ENCODE data around the gene SDSL.

Gene SDSL

GRCh38 chr12:113422886-113423669 is 898 bp downstream of the SDSL start:
- no peak for DNase-seq

GRCh38 chr12:113424456-113424855 is 2.3 kb downstream of the SDSL start:
- no peak for DNase-seq

GRCh38 chr12:113424915-113425823 is 3.0 kb downstream of the SDSL start:
- DNase-seq = peak; percentile 55

- DNase-seq = no peak
Measured at GRCh38 chr12:113425960-113426453, 3.8 kb downstream of the SDSL start.

GRCh38 chr12:113427882-113428281 is 5.7 kb downstream of the SDSL start:
- DNase-seq = no peak

GRCh38 chr12:113428482-113428881 is 6.3 kb downstream of the SDSL start:
- no peak for DNase-seq

- no peak for DNase-seq
Measured at GRCh38 chr12:113432986-113433385, 10.8 kb downstream of the SDSL start.

- DNase-seq = no peak
Measured at GRCh38 chr12:113435367-113435766, 13.2 kb downstream of the SDSL start.

GRCh38 chr12:113436586-113436985 is 14.4 kb downstream of the SDSL start:
- no peak for DNase-seq

- no peak for DNase-seq
Measured at GRCh38 chr12:113436993-113437728, 15.0 kb downstream of the SDSL start.

GRCh38 chr12:113437729-113438100 is 15.5 kb downstream of the SDSL start:
- DNase-seq = no peak

GRCh38 chr12:113438523-113439300 is 16.5 kb downstream of the SDSL start:
- no peak for DNase-seq

GRCh38 chr12:113439301-113439597 is 17.1 kb downstream of the SDSL start:
- no peak for DNase-seq

- DNase-seq = no peak
Measured at GRCh38 chr12:113439606-113440030, 17.4 kb downstream of the SDSL start.

GRCh38 chr12:113440336-113440735 is 18.2 kb downstream of the SDSL start:
- no peak for DNase-seq

GRCh38 chr12:113440947-113441782 is 19.0 kb downstream of the SDSL start:
- no peak for DNase-seq

- no peak for DNase-seq
Measured at GRCh38 chr12:113443030-113443539, 20.9 kb downstream of the SDSL start.

- no peak for DNase-seq
Measured at GRCh38 chr12:113445544-113446171, 23.5 kb downstream of the SDSL start.

GRCh38 chr12:113448873-113449272 is 26.7 kb downstream of the SDSL start:
- no peak for DNase-seq

- no peak for DNase-seq
Measured at GRCh38 chr12:113449299-113449698, 27.1 kb downstream of the SDSL start.

- no peak for DNase-seq
Measured at GRCh38 chr12:113449839-113450238, 27.7 kb downstream of the SDSL start.

Measured in stimulated activated CD4-positive, alpha-beta T cell treated with anti-CD3 and anti-CD28 coated beads, Interleukin-4, amount 100 ng/mL, for 1 hour (primary cell).